Measurements from ENCODE around the gene DENND5B. TPM values are rescaled to one million over a fixed set of nuclear protein-coding genes. Genes with fewer than 3 reads are reported as not detected.

Gene DENND5B
- total RNA-seq, 4 donors from 2014 or later, result 15.7 to 19.1 (median 18.5) TPM

- intact Hi-C loops (cut with DNase I), result loop anchor here (10.0 kb wide), 1 partner anchor 89 kb away; no protein-coding TSS in a partner anchor
- H3K27me3 ChIP-seq, result no peaks in the 10 kb centered on the region
- H3K27ac ChIP-seq (replicated peaks in 1 of 4), result no peak overlapping the region
- H3K9me3 ChIP-seq, result no peaks in the 10 kb centered on the region
- H3K36me3 ChIP-seq, result no peaks in the 10 kb centered on the region
- TF ChIP-seq POLR2A (IDR thresholded peaks at IDR 0.05; ENCODE audit: low read depth), result no peak
- TF ChIP-seq POLR2AphosphoS5 (IDR thresholded peaks at IDR 0.05), result no peak
- TF ChIP-seq, protein P1, sequence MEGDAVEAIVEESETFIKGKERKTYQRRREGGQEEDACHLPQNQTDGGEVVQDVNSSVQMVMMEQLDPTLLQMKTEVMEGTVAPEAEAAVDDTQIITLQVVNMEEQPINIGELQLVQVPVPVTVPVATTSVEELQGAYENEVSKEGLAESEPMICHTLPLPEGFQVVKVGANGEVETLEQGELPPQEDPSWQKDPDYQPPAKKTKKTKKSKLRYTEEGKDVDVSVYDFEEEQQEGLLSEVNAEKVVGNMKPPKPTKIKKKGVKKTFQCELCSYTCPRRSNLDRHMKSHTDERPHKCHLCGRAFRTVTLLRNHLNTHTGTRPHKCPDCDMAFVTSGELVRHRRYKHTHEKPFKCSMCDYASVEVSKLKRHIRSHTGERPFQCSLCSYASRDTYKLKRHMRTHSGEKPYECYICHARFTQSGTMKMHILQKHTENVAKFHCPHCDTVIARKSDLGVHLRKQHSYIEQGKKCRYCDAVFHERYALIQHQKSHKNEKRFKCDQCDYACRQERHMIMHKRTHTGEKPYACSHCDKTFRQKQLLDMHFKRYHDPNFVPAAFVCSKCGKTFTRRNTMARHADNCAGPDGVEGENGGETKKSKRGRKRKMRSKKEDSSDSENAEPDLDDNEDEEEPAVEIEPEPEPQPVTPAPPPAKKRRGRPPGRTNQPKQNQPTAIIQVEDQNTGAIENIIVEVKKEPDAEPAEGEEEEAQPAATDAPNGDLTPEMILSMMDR (IDR thresholded peaks at IDR 0.05), result no peak
- no peak for TF ChIP-seq EP300 (IDR thresholded peaks at IDR 0.05)
- no peak overlapping the region for H3K4me3 ChIP-seq
- DNase-seq (ENCODE audit: extremely low spot score), result no peak
- H3K4me1 ChIP-seq, result peaks cover 20 to 54% (median 45%) of the 10 kb centered on the region in 4 donors
Measured at GRCh38 chr12:31496257-31496656, 94.7 kb downstream of the DENND5B start.

DNA sequence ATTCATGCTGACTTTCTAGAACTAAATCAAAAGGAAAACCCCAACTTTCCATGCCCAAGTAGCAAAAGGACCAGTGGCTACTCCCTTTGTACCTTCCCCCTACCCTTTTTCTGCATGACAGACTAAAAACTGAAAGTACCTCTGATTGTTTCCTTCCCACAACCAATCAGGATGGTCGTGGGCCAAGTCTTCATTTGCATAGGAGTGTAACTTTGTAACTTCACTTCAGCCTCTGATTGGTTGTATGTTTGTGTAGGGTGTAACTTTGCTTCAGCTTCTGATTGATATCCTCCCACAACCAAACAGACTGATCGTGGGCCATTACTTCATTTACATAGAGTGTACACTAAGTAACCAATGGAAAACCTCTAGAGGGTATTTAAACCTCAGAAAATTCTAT, 96.5 kb downstream of the DENND5B start:
- intact Hi-C loops (cut with DNase I), result loop anchor here (10.0 kb wide), 1 partner anchor 90 kb away; no protein-coding TSS in a partner anchor
- Histone ChIP-seq H3K36me3 (peaks cover 0 to 7% (median 0%) of the 10 kb centered on the region in 4 donors), H3K4me1 (peaks cover 20 to 55% (median 47%) of the 10 kb centered on the region in 4 donors), H3K27me3 (no peaks in the 10 kb centered on the region), H3K4me3 (no peak overlapping the region), H3K9me3 (no peaks in the 10 kb centered on the region), H3K27ac (replicated peaks in 1 of 4) (no peak overlapping the region)
- DNase-seq (ENCODE audit: extremely low spot score), result no peak
- TF ChIP-seq POLR2A (IDR thresholded peaks at IDR 0.05; ENCODE audit: low read depth), result no peak
- TF ChIP-seq POLR2AphosphoS5 (IDR thresholded peaks at IDR 0.05), result no peak
- TF ChIP-seq EP300 (IDR thresholded peaks at IDR 0.05), result no peak
- WGBS, result 91% methylated on average over 2 of the region's 2 CpGs

GRCh38 chr12:31492599-31493196, 98.2 kb downstream of the DENND5B start:
- Histone ChIP-seq H3K4me3 (no peak overlapping the region), H3K9me3 (no peaks in the 10 kb centered on the region), H3K27ac (replicated peaks in 1 of 4) (peak overlapping the region in 3 of 4 donors; percentile 14 to 22 (median 21)), H3K36me3 (peaks cover 0 to 8% (median 0%) of the 10 kb centered on the region in 4 donors), H3K4me1 (peaks cover 13 to 55% (median 38%) of the 10 kb centered on the region in 4 donors), H3K27me3 (no peaks in the 10 kb centered on the region)
- TF ChIP-seq POLR2A (IDR thresholded peaks at IDR 0.05; ENCODE audit: low read depth) (no peak), POLR2AphosphoS5 (IDR thresholded peaks at IDR 0.05) (no peak), EP300 (IDR thresholded peaks at IDR 0.05) (no peak)
- TF ChIP-seq, protein P1 (IDR thresholded peaks at IDR 0.05), result no peak
- intact Hi-C loops (cut with DNase I), result loop anchor here (10.0 kb wide), 1 partner anchor 92 kb away; no protein-coding TSS in a partner anchor
- 74% methylated on average over 2 of the region's 2 CpGs for WGBS
- DNase-seq (ENCODE audit: extremely low spot score), result no peak

GRCh38 chr12:31491841-31492598, 98.9 kb downstream of the DENND5B start:
- intact Hi-C loops (cut with DNase I), result loop anchor here (10.0 kb wide), 1 partner anchor 93 kb away; no protein-coding TSS in a partner anchor
- peaks cover 0 to 8% (median 0%) of the 10 kb centered on the region in 4 donors for H3K36me3 ChIP-seq
- peak overlapping the region in 3 of 4 donors; percentile 14 to 22 (median 21) for H3K27ac ChIP-seq (replicated peaks in 1 of 4)
- TF ChIP-seq EP300 (IDR thresholded peaks at IDR 0.05), result no peak
- no peak for TF ChIP-seq POLR2AphosphoS5 (IDR thresholded peaks at IDR 0.05)
- TF ChIP-seq POLR2A (IDR thresholded peaks at IDR 0.05; ENCODE audit: low read depth), result no peak
- TF ChIP-seq, protein P1 (IDR thresholded peaks at IDR 0.05), result no peak
- no peaks in the 10 kb centered on the region for H3K27me3 ChIP-seq
- H3K4me1 ChIP-seq, result peaks cover 10 to 50% (median 33%) of the 10 kb centered on the region in 4 donors
- WGBS, result 51% methylated on average over 5 of the region's 5 CpGs
- no peak overlapping the region for H3K4me3 ChIP-seq
- H3K9me3 ChIP-seq, result no peaks in the 10 kb centered on the region
- DNase-seq (ENCODE audit: extremely low spot score), result no peak

DNA sequence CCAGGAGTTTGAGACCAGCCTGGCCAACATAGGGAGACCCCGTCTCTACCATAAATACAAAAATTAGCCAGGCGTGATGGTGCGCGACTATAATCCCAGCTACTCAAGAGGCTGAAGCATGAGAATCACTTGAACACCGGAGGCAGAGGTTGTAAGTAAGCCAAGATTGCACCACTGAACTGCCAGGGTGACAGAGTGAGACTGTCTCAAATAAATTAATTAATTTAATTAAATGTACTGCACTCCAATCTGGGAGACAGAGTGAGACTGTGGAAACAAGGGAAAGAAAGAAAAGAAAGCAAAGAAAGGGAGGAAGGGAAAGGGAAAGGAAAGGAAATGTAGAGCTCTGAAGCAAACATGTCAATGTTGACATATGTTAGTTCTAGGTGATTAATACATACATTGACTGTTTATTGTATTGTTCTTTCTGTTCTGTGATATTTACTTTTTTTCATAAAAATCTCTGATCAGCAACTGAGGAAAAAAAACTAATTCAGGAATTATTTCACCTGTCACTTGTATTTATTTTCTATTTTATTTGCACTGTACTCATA, 99.6 kb downstream of the DENND5B start:
- Histone ChIP-seq H3K36me3 (peaks cover 0 to 8% (median 0%) of the 10 kb centered on the region in 4 donors), H3K4me3 (no peak overlapping the region), H3K27me3 (no peaks in the 10 kb centered on the region), H3K27ac (replicated peaks in 1 of 4) (no peak overlapping the region), H3K9me3 (no peaks in the 10 kb centered on the region), H3K4me1 (peaks cover 10 to 44% (median 27%) of the 10 kb centered on the region in 4 donors)
- 95% methylated on average over 5 of the region's 5 CpGs for WGBS
- DNase-seq (ENCODE audit: extremely low spot score), result no peak
- TF ChIP-seq POLR2AphosphoS5 (IDR thresholded peaks at IDR 0.05), result no peak
- TF ChIP-seq POLR2A (IDR thresholded peaks at IDR 0.05; ENCODE audit: low read depth), result no peak
- TF ChIP-seq EP300 (IDR thresholded peaks at IDR 0.05), result no peak
- TF ChIP-seq, protein P1 (IDR thresholded peaks at IDR 0.05), result no peak
- intact Hi-C loops (cut with DNase I), result loop anchor here (10.0 kb wide), 1 partner anchor 93 kb away; no protein-coding TSS in a partner anchor
